GM19324 (cell line): ENCODE data around the gene MYH14.
"Not testable (repeated sequence)": the region's sequence is repeated elsewhere in the genome, so short reads cannot be mapped to it uniquely, and the experiment has no call there.

ENCODE experiments used
- ATAC-seq: cut with Tn5 transposase; IDR thresholded peaks from one replicate; pipeline ENCODE4 v1.9.1; 2021; ENCODE audit warnings: mild to moderate bottlenecking, moderate library complexity; ENCODE audit not compliant: unreplicated experiment, low FRiP score

The MYH14 gene

GRCh38 chr19:50328873-50329145 lies 125.4 kb downstream of the MYH14 start:
- peak; percentile 15 for ATAC-seq

- peak; percentile 32 for ATAC-seq
These were observed 125.9 kb downstream of the MYH14 start, which contains the start of gene KCNC3 for GRCh38 chr19:50329146-50329925. Gene KCNC3 (minus strand): TSS chr19:50329377. CDS start chr19:50329082, 295 bp downstream.

GRCh38 chr19:50329926-50330294 lies 126.5 kb downstream of the MYH14 start:
- ATAC-seq = not testable (repeated sequence)

- no peak for ATAC-seq
These were observed 127.1 kb downstream of the MYH14 start for GRCh38 chr19:50330365-50331078.

DNA sequence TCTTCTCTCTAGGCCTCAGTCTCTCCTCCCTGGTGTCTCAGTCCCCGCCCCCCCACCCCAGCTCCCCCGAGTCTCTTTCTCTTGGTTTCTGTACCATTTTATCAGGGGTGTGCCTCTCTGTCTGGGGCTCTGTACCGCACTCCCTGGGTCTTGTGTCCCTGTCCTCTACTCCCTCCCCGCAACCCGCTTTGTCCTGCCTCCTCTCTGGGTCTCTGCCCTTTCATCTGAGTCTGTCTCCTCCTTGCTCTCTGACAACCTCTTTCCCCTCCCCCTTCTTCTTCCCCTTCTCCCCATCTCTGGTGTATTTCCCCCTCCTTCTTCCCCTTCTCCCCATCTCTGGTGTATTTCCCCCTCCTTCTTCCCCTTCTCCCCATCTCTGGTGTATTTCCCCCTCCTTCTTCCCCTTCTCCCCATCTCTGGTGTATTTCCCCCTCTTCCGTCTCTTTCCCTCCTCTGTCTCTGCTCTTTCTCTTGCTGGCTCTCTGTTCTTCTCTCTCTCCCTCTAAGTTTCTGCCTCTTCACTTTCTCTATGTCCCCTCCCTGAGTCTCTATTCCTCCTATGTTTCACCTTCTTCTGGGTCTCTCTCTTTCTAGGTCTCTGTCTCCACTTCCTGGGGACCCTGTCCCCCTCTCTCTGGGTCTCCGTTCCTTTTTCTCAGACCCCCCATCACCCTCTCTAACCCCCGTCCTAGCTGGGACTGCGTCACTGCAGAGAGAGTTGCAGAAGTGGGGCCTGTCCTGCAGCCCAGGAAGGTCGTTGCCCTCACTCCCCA lies 128.0 kb downstream of the MYH14 start:
- ATAC-seq = no peak

DNA sequence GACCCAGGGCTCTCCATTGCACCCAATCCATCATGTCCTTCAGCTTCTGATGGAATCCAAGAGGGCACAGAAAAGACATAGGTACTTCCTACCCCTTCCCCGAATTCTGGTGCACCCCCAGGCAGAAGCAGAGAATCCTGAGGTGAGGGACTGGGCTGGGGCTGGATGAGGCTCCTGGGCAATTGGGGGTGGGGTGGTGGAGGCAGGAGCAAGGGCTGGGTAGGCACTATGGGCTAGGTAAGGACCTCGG lies 128.5 kb downstream of the MYH14 start:
- ATAC-seq = no peak

- ATAC-seq = no peak
These were observed 129.0 kb downstream of the MYH14 start for GRCh38 chr19:50332244-50333038.

GRCh38 chr19:50333235-50333736 lies 129.9 kb downstream of the MYH14 start:
- ATAC-seq = peak; percentile 55

GRCh38 chr19:50333737-50334617 lies 130.6 kb downstream of the MYH14 start:
- ATAC-seq = peak; percentile 42

- ATAC-seq = no peak
These were observed 131.5 kb downstream of the MYH14 start for GRCh38 chr19:50334741-50335421.

GRCh38 chr19:50337031-50337430 lies 133.6 kb downstream of the MYH14 start:
- not testable (repeated sequence) for ATAC-seq

- ATAC-seq = no peak
These were observed 136.9 kb downstream of the MYH14 start for GRCh38 chr19:50340331-50340730.

DNA sequence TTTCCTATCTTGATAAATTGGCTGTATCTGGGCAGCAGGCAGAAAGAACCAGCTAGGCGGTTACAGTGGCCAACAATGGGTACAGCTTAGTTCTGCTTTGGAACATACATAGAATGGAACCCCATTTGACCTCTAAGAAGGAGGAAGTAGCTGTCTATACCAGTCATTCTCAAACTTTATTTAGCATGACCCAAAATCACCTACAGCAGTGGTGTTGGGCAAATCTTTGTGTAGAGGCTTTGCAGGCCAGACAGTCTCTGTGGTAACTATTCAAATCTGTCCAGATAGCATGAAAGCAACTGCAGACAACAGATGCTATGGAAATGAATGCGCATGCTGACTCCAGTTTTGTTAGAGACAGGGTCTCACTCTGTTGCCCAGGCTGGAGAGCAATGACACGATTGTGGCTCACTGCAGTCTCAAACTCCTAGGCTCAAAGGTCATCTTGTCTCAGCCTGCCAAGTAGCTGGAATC lies 137.7 kb downstream of the MYH14 start:
- no peak for ATAC-seq

- ATAC-seq = no peak
These were observed 141.4 kb downstream of the MYH14 start for GRCh38 chr19:50344661-50345318.

- not testable (repeated sequence) for ATAC-seq
These were observed 143.7 kb downstream of the MYH14 start for GRCh38 chr19:50347089-50347581.

- no peak for ATAC-seq
These were observed 146.0 kb downstream of the MYH14 start for GRCh38 chr19:50349277-50350057.

GRCh38 chr19:50352242-50352641 lies 148.8 kb downstream of the MYH14 start:
- no peak for ATAC-seq
